AG04450 (cell line): ENCODE measurements around the gene SDSL. TPM values are rescaled to one million over a fixed set of nuclear protein-coding genes. Genes with fewer than 3 reads are reported as not detected.

Experiments used
- CTCF ChIA-PET: fragments of 300-600, 350-600 bp; formaldehyde crosslinking; extraction: SDS; loops from one replicate; lab custom pipeline; 2022; ENCODE audit warnings: antibody characterized with exemption, inconsistent platforms; lab: Charles Lee
- POLR2A ChIA-PET: fragments of 350-600 bp; formaldehyde crosslinking; extraction: SDS; loops from one replicate; lab custom pipeline; 2021; ENCODE audit warnings: antibody characterized with exemption, inconsistent platforms; lab: Yijun Ruan, JAX
- DNase-seq: peaks from one replicate; pipeline ENCODE4 v3.0.0-alpha.2; 2011; ENCODE audit warnings: low read depth, low spot score
- H3K27ac ChIP-seq: one replicate; pipeline ENCODE4 v1.5.1; 2012; ENCODE audit warnings: low read depth, low read length, control low read depth
- H3K27me3 ChIP-seq: one replicate; pipeline ENCODE4 v1.6.0; 2012; ENCODE audit warnings: low read length; ENCODE audit not compliant: control insufficient read depth, insufficient read depth
- H3K4me3 ChIP-seq: 2 replicates; pipeline ENCODE4 v1.5.1; 2011; ENCODE audit warnings: mild to moderate bottlenecking, low read depth, low read length, control low read depth
- H3K9me3 ChIP-seq: 2 replicates; pipeline ENCODE4 v1.5.1; 2012; ENCODE audit warnings: low read length; ENCODE audit not compliant: control insufficient read depth, insufficient read depth
- polyA minus RNA-seq: library from RNA; depleted of rRNA, polyadenylated mRNA; stranded (reverse); fragments of >200 nt; gene quantifications from 2 replicates; pipeline ENCODE4 v1.2.3, GENCODE V29; 2011; rRNA and poly(A)+ RNA removed
- polyA plus RNA-seq: library from polyadenylated mRNA; depleted of rRNA; stranded (reverse); fragments of >200 nt; gene quantifications from 2 replicates; pipeline ENCODE4 v1.2.3, GENCODE V29; 2011; rRNA removed
- TF ChIP-seq, protein P1 (sequence below): IDR thresholded peaks from 2 replicates; pipeline ENCODE4 v1.5.1; 2011; ENCODE audit warnings: low read depth, low read length, control low read depth, inconsistent platforms

The SDSL gene, protein sequence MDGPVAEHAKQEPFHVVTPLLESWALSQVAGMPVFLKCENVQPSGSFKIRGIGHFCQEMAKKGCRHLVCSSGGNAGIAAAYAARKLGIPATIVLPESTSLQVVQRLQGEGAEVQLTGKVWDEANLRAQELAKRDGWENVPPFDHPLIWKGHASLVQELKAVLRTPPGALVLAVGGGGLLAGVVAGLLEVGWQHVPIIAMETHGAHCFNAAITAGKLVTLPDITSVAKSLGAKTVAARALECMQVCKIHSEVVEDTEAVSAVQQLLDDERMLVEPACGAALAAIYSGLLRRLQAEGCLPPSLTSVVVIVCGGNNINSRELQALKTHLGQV
- polyA plus RNA-seq (10.0 and 13.6 TPM in 2 replicates), polyA minus RNA-seq (3.9 and 5.8 TPM in 2 replicates)

DNA sequence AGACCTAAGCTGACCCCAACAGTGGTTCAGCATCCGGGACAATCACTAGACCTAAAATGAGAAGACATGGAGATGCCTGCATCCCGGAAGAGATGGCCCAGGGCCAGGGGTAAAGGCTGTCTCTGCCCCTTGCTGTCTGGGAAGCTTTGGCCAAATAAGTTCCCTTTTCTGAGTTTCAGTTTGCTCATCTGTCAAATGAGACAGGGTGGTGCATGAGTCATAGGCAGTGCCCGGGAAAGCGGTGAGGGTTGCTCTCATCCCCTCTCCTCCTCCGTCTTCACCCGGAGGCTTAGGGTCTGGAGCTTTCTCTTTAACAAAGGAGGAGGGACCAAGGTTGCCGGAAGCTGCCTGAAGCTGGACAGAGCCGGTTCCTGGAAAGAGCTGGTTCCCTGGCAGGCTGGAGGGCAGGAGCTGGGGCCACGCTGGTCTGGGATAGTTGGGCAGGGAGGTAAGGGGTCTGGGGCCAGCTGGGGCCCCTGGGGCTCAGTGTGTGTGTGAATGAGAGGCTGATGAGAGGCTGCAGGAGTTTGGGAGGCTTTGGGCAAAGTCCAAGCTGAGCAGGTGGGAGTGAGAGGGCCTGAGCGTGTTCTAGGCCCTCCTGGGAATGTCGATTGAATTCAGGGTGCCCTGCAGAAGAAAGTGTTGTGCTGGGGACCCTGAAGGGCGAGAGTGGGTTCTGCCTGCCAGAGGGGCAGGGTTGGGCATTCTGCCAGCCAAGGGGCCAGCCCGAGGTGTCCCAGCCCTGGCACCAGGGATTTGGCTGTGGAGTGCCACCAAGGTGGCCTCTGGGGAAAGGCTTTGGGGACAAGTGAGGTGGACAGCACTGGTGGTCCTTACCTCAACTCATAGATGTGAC lies at the start of gene SDSL:
TSS of gene SDSL (plus strand) at position 351 of the 856 bp plus-strand sequence. CDS start 5,603 bp downstream, outside the sequence.
- Histone ChIP-seq H3K4me3 (peak within 1 kb of the TSS; percentile 85), H3K27me3 (no peaks in the 10 kb centered on the region), H3K9me3 (no peaks in the 10 kb centered on the region), H3K27ac (peak within 1 kb of the TSS; percentile 57)
- POLR2A ChIA-PET = interaction anchor here (0.6 to 1.3 kb wide), 4 partner anchors 63 to 235 kb away, joined by 3 to 4 read pairs (median 4); partner anchors contain the start of genes PLBD2 and SLC8B1
- CTCF ChIA-PET = interaction anchor here (0.5 to 1.6 kb wide), 9 partner anchors 9 to 241 kb away, joined by 3 to 7 read pairs (median 3); no protein-coding TSS in a partner anchor
- TF ChIP-seq, protein P1, sequence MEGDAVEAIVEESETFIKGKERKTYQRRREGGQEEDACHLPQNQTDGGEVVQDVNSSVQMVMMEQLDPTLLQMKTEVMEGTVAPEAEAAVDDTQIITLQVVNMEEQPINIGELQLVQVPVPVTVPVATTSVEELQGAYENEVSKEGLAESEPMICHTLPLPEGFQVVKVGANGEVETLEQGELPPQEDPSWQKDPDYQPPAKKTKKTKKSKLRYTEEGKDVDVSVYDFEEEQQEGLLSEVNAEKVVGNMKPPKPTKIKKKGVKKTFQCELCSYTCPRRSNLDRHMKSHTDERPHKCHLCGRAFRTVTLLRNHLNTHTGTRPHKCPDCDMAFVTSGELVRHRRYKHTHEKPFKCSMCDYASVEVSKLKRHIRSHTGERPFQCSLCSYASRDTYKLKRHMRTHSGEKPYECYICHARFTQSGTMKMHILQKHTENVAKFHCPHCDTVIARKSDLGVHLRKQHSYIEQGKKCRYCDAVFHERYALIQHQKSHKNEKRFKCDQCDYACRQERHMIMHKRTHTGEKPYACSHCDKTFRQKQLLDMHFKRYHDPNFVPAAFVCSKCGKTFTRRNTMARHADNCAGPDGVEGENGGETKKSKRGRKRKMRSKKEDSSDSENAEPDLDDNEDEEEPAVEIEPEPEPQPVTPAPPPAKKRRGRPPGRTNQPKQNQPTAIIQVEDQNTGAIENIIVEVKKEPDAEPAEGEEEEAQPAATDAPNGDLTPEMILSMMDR = no peak
- DNase-seq = peak; percentile 65

DNA sequence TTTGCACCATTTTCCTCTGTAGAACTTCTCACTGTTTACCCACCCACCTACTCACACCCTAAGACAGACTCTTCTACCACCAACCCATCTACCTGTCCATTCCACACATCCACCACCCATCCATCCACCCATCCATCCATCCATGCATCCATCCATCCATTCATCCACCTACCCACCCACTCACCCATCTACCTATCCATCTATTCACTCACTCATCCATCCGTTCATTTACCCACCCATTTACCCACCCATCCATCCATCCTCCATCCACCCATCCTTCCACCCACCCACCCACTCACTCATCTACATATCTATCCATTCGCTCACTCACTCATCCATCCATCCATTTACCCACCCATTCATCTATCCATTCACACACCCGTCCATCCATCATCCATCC lies 48.7 kb upstream of the SDSL start:
- CTCF ChIA-PET = no interaction called here
- Histone ChIP-seq H3K9me3 (no peaks in the 10 kb centered on the region), H3K27ac (no peak overlapping the region), H3K27me3 (no peaks in the 10 kb centered on the region), H3K4me3 (no peak overlapping the region)
- DNase-seq = no peak
- POLR2A ChIA-PET = no interaction called here
- TF ChIP-seq, protein P1 = no peak

DNA sequence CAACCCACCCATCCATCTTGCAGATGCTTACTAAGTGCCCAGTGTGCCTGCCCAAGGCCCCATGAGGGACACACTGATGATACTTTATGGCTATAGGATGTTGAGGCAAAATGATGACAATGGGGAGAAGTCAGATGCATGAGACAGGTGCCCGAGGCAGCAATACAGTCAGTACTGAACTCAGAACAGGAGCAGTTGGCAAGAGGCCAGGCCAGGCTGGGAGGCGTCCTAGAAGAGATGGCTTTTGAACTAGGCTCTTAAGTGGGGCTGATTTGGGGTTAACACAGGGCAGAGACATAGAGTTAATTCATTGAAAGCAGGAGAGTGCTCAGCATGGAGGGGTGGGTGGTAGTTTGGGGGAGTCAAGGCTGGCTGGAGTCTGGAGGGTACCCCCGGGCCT lies 48.2 kb upstream of the SDSL start:
- no peak for DNase-seq
- Histone ChIP-seq H3K27me3 (no peaks in the 10 kb centered on the region), H3K27ac (no peak overlapping the region), H3K9me3 (no peaks in the 10 kb centered on the region), H3K4me3 (no peak overlapping the region)
- CTCF ChIA-PET = no interaction called here
- TF ChIP-seq, protein P1 = no peak
- POLR2A ChIA-PET = no interaction called here

DNA sequence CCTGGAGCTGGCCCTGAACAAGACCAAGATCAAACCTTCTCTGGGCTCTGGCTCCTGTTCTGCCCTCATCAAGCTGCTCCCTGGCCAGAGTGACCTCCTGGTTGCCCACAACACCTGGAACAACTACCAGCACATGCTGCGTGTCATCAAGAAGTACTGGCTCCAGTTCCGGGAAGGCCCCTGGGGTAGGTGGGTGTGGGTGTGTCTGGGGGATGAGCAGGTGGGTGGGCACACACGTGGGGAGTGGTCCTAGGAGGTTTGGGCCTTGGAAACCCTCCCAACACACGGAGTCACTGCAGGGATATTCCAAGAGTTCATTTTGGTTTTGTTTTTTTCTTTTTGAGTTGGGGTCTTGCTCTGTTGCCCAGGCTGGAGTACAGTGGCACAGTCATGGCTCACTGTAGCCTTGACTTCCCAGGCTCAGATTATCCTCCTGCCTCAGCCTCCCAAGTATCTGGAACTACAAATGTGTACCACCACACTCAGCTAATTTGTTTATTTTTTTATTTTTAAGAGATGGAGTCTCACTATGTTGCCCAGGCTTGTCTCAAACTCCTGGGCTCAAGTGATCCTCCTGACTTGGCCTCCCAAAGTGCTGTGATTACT lies 47.3 kb upstream of the SDSL start:
- Histone ChIP-seq H3K27me3 (no peaks in the 10 kb centered on the region), H3K27ac (no peak overlapping the region), H3K9me3 (no peaks in the 10 kb centered on the region), H3K4me3 (no peak overlapping the region)
- CTCF ChIA-PET = no interaction called here
- TF ChIP-seq, protein P1 = no peak
- DNase-seq = no peak
- POLR2A ChIA-PET = no interaction called here
